ENCODE results near the gene GPX3. TPM values are rescaled to one million over a fixed set of nuclear protein-coding genes. Genes with fewer than 3 reads are reported as not detected.

GPX3 gene
- total RNA-seq, 1 donor from 2014 or later = 102 TPM

- no peak for DNase-seq (ENCODE audit: low read depth)
These were observed 13.0 kb downstream of the GPX3 start for GRCh38 chr5:151033217-151033934.

GRCh38 chr5:151034422-151035379, 14.3 kb downstream of the GPX3 start:
- peak; percentile 73 for DNase-seq (ENCODE audit: low read depth)

GRCh38 chr5:151036556-151036955, 16.2 kb downstream of the GPX3 start:
- DNase-seq (ENCODE audit: low read depth) = peak; percentile 60

- DNase-seq (ENCODE audit: low read depth) = peak; percentile 72
These were observed 17.4 kb downstream of the GPX3 start for GRCh38 chr5:151037561-151038411.

- no peak for DNase-seq (ENCODE audit: low read depth)
These were observed 18.0 kb downstream of the GPX3 start for GRCh38 chr5:151038412-151038745.

GRCh38 chr5:151038801-151039238, 18.4 kb downstream of the GPX3 start:
- DNase-seq (ENCODE audit: low read depth) = peak; percentile 47

- DNase-seq (ENCODE audit: low read depth) = no peak
These were observed 19.3 kb downstream of the GPX3 start for GRCh38 chr5:151039665-151040064.

- DNase-seq (ENCODE audit: low read depth) = peak; percentile 66
These were observed 19.9 kb downstream of the GPX3 start for GRCh38 chr5:151040211-151040747.

- no peak for DNase-seq (ENCODE audit: low read depth)
These were observed 21.3 kb downstream of the GPX3 start for GRCh38 chr5:151041577-151042268.

- DNase-seq (ENCODE audit: low read depth) = peak; percentile 82
These were observed 22.2 kb downstream of the GPX3 start for GRCh38 chr5:151042453-151043093.

GRCh38 chr5:151047814-151048425, 27.5 kb downstream of the GPX3 start:
- no peak for DNase-seq (ENCODE audit: low read depth)

GRCh38 chr5:151048526-151048925, 28.1 kb downstream of the GPX3 start:
- DNase-seq (ENCODE audit: low read depth) = no peak

GRCh38 chr5:151051066-151051930, 30.9 kb downstream of the GPX3 start:
- peak; percentile 79 for DNase-seq (ENCODE audit: low read depth)

GRCh38 chr5:151051931-151052608, 31.7 kb downstream of the GPX3 start:
- DNase-seq (ENCODE audit: low read depth) = no peak

- no peak for DNase-seq (ENCODE audit: low read depth)
These were observed 32.4 kb downstream of the GPX3 start for GRCh38 chr5:151052836-151053235.

- no peak for DNase-seq (ENCODE audit: low read depth)
These were observed 33.5 kb downstream of the GPX3 start for GRCh38 chr5:151053796-151054462.

GRCh38 chr5:151054709-151055108, 34.3 kb downstream of the GPX3 start:
- no peak for DNase-seq (ENCODE audit: low read depth)

GRCh38 chr5:151055336-151055735, 34.9 kb downstream of the GPX3 start:
- DNase-seq (ENCODE audit: low read depth) = no peak

Data from renal cortical epithelial cell (primary cell).